Measurements from ENCODE around the gene IQUB.
"Not testable (repeated sequence)": the region's sequence is repeated elsewhere in the genome, so short reads cannot be mapped to it uniquely, and the experiment has no call there.

Gene IQUB

GRCh38 chr7:123423622-123424021, 110.8 kb downstream of the IQUB start:
- no peak for DNase-seq (ENCODE audit: low read depth in 2 of 2, low spot score in 1 of 2)

- DNase-seq (ENCODE audit: low read depth in 2 of 2, low spot score in 1 of 2): no peak
These were observed 116.8 kb downstream of the IQUB start for GRCh38 chr7:123417580-123417979.

- DNase-seq (ENCODE audit: low read depth in 2 of 2, low spot score in 1 of 2): no peak
These were observed 118.8 kb downstream of the IQUB start for GRCh38 chr7:123415625-123416024.

GRCh38 chr7:123410273-123410904, 124.0 kb downstream of the IQUB start:
- DNase-seq (ENCODE audit: low read depth in 2 of 2, low spot score in 1 of 2): no peak

GRCh38 chr7:123407951-123408350, 126.4 kb downstream of the IQUB start:
- not testable (repeated sequence) for DNase-seq (ENCODE audit: low read depth in 2 of 2, low spot score in 1 of 2)
